Measurements from ENCODE around the gene TPM1.
"Not testable (repeated sequence)": the region's sequence is repeated elsewhere in the genome, so short reads cannot be mapped to it uniquely, and the experiment has no call there.

TPM1 gene
- total RNA-seq = 5.9 to 8.5 (median 6.4) reads per million in 3 donors

DNA sequence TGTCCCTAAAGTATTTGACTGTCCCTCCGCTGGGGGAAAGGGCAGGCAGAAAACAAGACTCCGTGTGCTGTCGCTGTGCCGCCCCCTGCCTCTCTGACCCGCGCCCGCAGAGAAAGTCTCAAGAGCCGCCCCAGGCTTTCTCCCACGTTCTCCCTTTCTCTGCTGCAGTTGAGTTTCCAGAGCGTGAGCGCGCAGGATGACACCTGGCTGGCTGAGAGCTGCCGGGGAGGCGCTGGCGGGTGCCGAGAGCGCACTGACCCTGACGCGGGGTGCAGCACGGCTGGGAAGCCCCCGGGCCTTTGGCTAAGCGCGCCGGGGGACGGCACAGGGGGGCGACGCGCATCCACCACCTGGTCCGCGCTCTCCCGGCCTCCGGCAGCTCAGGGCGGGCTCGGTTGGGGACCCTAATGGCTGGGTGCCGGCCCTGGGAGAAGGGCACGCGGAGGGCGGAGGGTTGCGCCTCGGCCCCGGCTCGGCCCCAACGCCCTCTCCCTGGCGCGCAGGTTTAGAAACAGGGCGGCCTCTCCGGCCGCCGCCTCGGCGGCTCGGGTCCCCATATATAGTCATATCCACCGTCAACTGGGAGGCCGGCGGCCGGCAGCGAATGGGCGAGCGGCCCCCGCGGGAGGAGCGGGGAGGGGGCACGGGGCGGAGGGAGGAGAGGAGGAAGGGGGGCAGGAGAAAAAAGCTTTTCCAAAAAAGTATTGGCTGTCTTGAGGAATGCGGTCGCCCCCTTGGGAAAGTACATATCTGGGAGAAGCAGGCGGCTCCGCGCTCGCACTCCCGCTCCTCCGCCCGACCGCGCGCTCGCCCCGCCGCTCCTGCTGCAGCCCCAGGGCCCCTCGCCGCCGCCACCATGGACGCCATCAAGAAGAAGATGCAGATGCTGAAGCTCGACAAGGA is at the start of gene TPM1:
Gene TPM1 (plus strand): TSS at position 774 of the 903 bp plus-strand sequence. CDS start 83 bp downstream, at position 857.
- Histone ChIP-seq H3K36me3 (ENCODE audit: control insufficient read depth, insufficient read depth, low read length) (no peaks in the 10 kb centered on the region), H3K9me3 (ENCODE audit: control insufficient read depth, low read length) (no peaks in the 10 kb centered on the region), H3K27ac (ENCODE audit: insufficient read depth, low read length, poor library complexity, severe bottlenecking) (no peak within 1 kb of the TSS), H3K4me1 (ENCODE audit: control insufficient read depth, insufficient read depth, low read length, poor library complexity, severe bottlenecking) (peaks cover 20% of the 10 kb centered on the region), H3K4me3 (ENCODE audit: insufficient read depth, low read depth, low read length, poor library complexity, severe bottlenecking) (peak within 1 kb of the TSS; percentile 41), H3K27me3 (replicated peaks; ENCODE audit: control insufficient read depth, insufficient read depth, low read length, poor library complexity, severe bottlenecking) (peaks cover 45% of the 10 kb centered on the region)
- no peak for DNase-seq

DNA sequence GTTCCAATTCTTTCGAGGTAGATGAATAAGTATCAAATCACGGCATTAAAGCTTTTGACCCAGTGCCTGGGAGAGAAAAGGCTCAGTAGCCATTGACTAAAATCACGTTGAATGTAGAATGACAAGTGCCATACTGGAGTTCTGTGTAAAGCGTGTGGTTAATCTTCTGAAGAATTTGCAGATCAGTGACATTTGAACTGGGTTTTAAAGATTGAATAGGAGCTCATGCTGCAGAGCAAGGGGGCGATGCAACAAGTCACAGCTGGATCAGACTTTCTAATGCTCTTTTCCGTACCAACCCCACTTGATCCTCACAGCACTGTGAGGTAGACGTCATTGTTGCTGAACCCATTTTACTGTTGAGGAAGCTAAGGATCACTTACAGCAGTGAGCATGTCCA is 49.5 kb upstream of the TPM1 start:
- no peaks in the 10 kb centered on the region for H3K27me3 ChIP-seq (replicated peaks; ENCODE audit: control insufficient read depth, insufficient read depth, low read length, poor library complexity, severe bottlenecking)
- H3K4me3 ChIP-seq (ENCODE audit: insufficient read depth, low read depth, low read length, poor library complexity, severe bottlenecking) = no peak overlapping the region
- H3K9me3 ChIP-seq (ENCODE audit: control insufficient read depth, low read length) = no peaks in the 10 kb centered on the region
- H3K36me3 ChIP-seq (ENCODE audit: control insufficient read depth, insufficient read depth, low read length) = no peaks in the 10 kb centered on the region
- H3K27ac ChIP-seq (ENCODE audit: insufficient read depth, low read length, poor library complexity, severe bottlenecking) = no peak overlapping the region
- no peak for DNase-seq
- no peaks in the 10 kb centered on the region for H3K4me1 ChIP-seq (ENCODE audit: control insufficient read depth, insufficient read depth, low read length, poor library complexity, severe bottlenecking)

DNA sequence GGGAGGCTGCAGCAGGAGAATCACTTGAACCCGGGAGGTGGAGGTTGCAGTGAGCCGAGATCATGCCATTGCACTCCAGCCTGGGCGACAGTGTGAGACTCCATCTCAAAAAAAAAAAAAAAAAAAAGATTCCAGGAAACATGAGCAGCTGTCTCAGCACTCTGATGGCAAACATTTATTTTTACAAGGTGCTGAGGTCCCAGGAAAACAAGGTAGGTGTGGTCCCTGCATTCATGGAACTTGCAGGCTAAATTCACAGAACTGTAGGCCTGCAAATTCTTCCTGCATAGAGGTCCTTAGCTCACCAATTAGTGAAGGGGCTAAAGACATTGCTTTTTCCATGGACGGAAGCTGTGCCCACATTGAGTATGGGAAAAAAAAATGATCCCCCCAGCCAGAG is 48.9 kb upstream of the TPM1 start:
- H3K9me3 ChIP-seq (ENCODE audit: control insufficient read depth, low read length); DNase-seq; H3K4me1 ChIP-seq (ENCODE audit: control insufficient read depth, insufficient read depth, low read length, poor library complexity, severe bottlenecking); H3K4me3 ChIP-seq (ENCODE audit: insufficient read depth, low read depth, low read length, poor library complexity, severe bottlenecking); H3K27me3 ChIP-seq (replicated peaks; ENCODE audit: control insufficient read depth, insufficient read depth, low read length, poor library complexity, severe bottlenecking); H3K36me3 ChIP-seq (ENCODE audit: control insufficient read depth, insufficient read depth, low read length); H3K27ac ChIP-seq (ENCODE audit: insufficient read depth, low read length, poor library complexity, severe bottlenecking): not testable (repeated sequence)

DNA sequence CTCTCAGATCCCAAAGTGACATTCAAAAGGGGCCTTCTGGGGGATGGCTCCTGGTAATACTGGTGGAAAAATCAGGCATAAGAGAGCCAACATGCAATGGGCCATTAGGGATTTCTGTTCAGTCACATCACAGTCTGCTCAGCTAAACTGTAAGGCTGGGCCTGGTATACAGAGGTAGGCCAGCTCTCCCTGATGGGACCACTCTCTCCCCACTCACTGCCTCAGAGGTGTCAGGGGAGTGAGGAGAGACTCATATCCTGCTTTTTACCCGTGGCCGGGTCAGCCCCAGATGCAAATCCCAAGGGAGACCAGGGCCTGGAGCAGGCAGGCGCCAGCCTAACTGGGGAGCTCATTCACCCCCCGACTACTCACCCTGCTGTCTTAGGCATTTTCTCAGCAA is 48.1 kb upstream of the TPM1 start:
- Histone ChIP-seq H3K4me3 (ENCODE audit: insufficient read depth, low read depth, low read length, poor library complexity, severe bottlenecking) (no peak overlapping the region), H3K9me3 (ENCODE audit: control insufficient read depth, low read length) (no peaks in the 10 kb centered on the region), H3K36me3 (ENCODE audit: control insufficient read depth, insufficient read depth, low read length) (no peaks in the 10 kb centered on the region), H3K4me1 (ENCODE audit: control insufficient read depth, insufficient read depth, low read length, poor library complexity, severe bottlenecking) (no peaks in the 10 kb centered on the region), H3K27ac (ENCODE audit: insufficient read depth, low read length, poor library complexity, severe bottlenecking) (no peak overlapping the region), H3K27me3 (replicated peaks; ENCODE audit: control insufficient read depth, insufficient read depth, low read length, poor library complexity, severe bottlenecking) (no peaks in the 10 kb centered on the region)
- no peak for DNase-seq

- Histone ChIP-seq H3K4me1 (ENCODE audit: control insufficient read depth, insufficient read depth, low read length, poor library complexity, severe bottlenecking) (no peaks in the 10 kb centered on the region), H3K27me3 (replicated peaks; ENCODE audit: control insufficient read depth, insufficient read depth, low read length, poor library complexity, severe bottlenecking) (no peaks in the 10 kb centered on the region)
Measured at GRCh38 chr15:62994975-62995681, 47.4 kb upstream of the TPM1 start.

GRCh38 chr15:62997441-62997840 is 45.1 kb upstream of the TPM1 start:
- H3K27me3 ChIP-seq (replicated peaks; ENCODE audit: control insufficient read depth, insufficient read depth, low read length, poor library complexity, severe bottlenecking) = no peaks in the 10 kb centered on the region
- H3K4me1 ChIP-seq (ENCODE audit: control insufficient read depth, insufficient read depth, low read length, poor library complexity, severe bottlenecking) = no peaks in the 10 kb centered on the region
- no peaks in the 10 kb centered on the region for H3K36me3 ChIP-seq (ENCODE audit: control insufficient read depth, insufficient read depth, low read length)
- DNase-seq = no peak
- H3K9me3 ChIP-seq (ENCODE audit: control insufficient read depth, low read length) = no peaks in the 10 kb centered on the region
- no peak overlapping the region for H3K4me3 ChIP-seq (ENCODE audit: insufficient read depth, low read depth, low read length, poor library complexity, severe bottlenecking)
- no peak overlapping the region for H3K27ac ChIP-seq (ENCODE audit: insufficient read depth, low read length, poor library complexity, severe bottlenecking)

More at GRCh38 chr15:62994975-62995681, 47.4 kb upstream of the TPM1 start:
- H3K9me3 ChIP-seq (ENCODE audit: control insufficient read depth, low read length) = no peaks in the 10 kb centered on the region
- H3K27ac ChIP-seq (ENCODE audit: insufficient read depth, low read length, poor library complexity, severe bottlenecking) = no peak overlapping the region
- H3K4me3 ChIP-seq (ENCODE audit: insufficient read depth, low read depth, low read length, poor library complexity, severe bottlenecking) = no peak overlapping the region
- DNase-seq = no peak
- no peaks in the 10 kb centered on the region for H3K36me3 ChIP-seq (ENCODE audit: control insufficient read depth, insufficient read depth, low read length)

- no peaks in the 10 kb centered on the region for H3K27me3 ChIP-seq (replicated peaks; ENCODE audit: control insufficient read depth, insufficient read depth, low read length, poor library complexity, severe bottlenecking)
- H3K9me3 ChIP-seq (ENCODE audit: control insufficient read depth, low read length) = no peaks in the 10 kb centered on the region
- no peak overlapping the region for H3K4me3 ChIP-seq (ENCODE audit: insufficient read depth, low read depth, low read length, poor library complexity, severe bottlenecking)
- H3K4me1 ChIP-seq (ENCODE audit: control insufficient read depth, insufficient read depth, low read length, poor library complexity, severe bottlenecking) = no peaks in the 10 kb centered on the region
- no peaks in the 10 kb centered on the region for H3K36me3 ChIP-seq (ENCODE audit: control insufficient read depth, insufficient read depth, low read length)
- no peak for DNase-seq
- no peak overlapping the region for H3K27ac ChIP-seq (ENCODE audit: insufficient read depth, low read length, poor library complexity, severe bottlenecking)
Measured at GRCh38 chr15:62998262-62998890, 44.2 kb upstream of the TPM1 start.

DNA sequence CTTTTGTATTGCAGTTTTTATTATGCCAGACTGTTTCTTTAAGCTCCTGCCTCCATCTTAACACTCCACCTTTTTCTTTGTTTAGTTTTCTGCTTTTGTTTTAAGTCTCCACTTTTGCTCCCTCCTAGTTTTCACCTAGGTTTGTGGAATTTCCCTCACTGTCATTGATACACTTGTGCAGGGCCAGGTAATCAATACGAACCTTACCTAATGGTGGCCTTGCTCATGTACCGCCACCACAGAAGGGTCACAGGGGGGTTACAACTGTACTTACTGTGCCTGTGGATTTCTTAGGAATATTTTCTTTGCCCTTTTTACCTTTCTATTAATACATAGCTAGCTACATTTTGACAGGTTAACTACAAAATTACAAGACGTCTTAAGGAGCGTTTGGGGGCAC is 43.4 kb upstream of the TPM1 start:
- H3K27ac ChIP-seq (ENCODE audit: insufficient read depth, low read length, poor library complexity, severe bottlenecking) = no peak overlapping the region
- no peaks in the 10 kb centered on the region for H3K27me3 ChIP-seq (replicated peaks; ENCODE audit: control insufficient read depth, insufficient read depth, low read length, poor library complexity, severe bottlenecking)
- H3K4me1 ChIP-seq (ENCODE audit: control insufficient read depth, insufficient read depth, low read length, poor library complexity, severe bottlenecking) = no peaks in the 10 kb centered on the region
- no peak for DNase-seq
- H3K36me3 ChIP-seq (ENCODE audit: control insufficient read depth, insufficient read depth, low read length) = no peaks in the 10 kb centered on the region
- no peaks in the 10 kb centered on the region for H3K9me3 ChIP-seq (ENCODE audit: control insufficient read depth, low read length)
- no peak overlapping the region for H3K4me3 ChIP-seq (ENCODE audit: insufficient read depth, low read depth, low read length, poor library complexity, severe bottlenecking)

GRCh38 chr15:62999923-63000561 is 42.5 kb upstream of the TPM1 start:
- H3K9me3 ChIP-seq (ENCODE audit: control insufficient read depth, low read length) = no peaks in the 10 kb centered on the region
- no peak overlapping the region for H3K4me3 ChIP-seq (ENCODE audit: insufficient read depth, low read depth, low read length, poor library complexity, severe bottlenecking)
- no peak for DNase-seq
- no peaks in the 10 kb centered on the region for H3K27me3 ChIP-seq (replicated peaks; ENCODE audit: control insufficient read depth, insufficient read depth, low read length, poor library complexity, severe bottlenecking)
- H3K36me3 ChIP-seq (ENCODE audit: control insufficient read depth, insufficient read depth, low read length) = no peaks in the 10 kb centered on the region
- no peak overlapping the region for H3K27ac ChIP-seq (ENCODE audit: insufficient read depth, low read length, poor library complexity, severe bottlenecking)
- no peaks in the 10 kb centered on the region for H3K4me1 ChIP-seq (ENCODE audit: control insufficient read depth, insufficient read depth, low read length, poor library complexity, severe bottlenecking)

Measured in effector memory CD4-positive, alpha-beta T cell (primary cell).